Measurements from ENCODE around the gene LRRC56. TPM values are rescaled to one million over a fixed set of nuclear protein-coding genes. Genes with fewer than 3 reads are reported as not detected.

LRRC56 gene
- total and polyA plus RNA-seq, 2 of the 13 experiments (the other 11 are each of a cell fraction or from before 2014, with no cell fraction given): 0.11 to 0.29 TPM

DNA sequence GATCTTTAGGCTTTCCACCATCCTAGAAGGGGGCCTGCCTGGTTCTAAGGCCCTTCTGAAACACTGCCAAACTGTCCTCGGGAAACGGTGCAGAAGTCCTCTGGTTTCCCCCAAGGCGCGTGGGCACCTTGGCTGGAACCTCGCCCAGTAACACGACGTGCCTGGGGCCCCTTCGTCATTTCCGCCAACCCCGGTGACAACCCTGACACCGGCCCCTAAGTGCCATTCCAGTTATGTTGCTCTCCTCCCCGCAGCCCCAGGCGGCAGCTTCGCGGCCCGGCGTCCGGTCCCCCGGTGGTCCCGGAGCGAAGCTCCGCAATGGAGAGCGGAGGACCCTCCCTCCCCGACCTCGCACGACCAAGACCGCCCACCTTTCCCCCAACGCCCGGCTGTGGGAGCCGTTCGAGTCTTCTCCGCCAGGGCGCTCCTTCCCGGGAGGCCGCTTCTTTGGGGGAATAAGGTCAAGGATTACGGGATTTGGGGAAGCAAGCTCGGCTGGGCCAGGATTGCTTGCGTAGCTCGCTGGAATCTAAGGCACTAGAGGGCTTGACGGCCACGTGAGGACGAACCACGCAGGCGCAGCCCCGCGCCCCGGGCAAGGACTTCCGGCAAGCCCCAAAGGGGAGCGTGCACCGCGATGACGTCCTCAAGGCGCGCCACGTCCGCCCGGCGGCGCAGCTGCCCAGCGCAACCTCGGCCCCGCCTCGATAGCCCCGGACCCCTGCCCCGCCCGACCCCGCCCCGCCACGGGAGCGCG lies 30.9 kb upstream of the LRRC56 start (continued):
- TF ChIP-seq, protein P1, sequence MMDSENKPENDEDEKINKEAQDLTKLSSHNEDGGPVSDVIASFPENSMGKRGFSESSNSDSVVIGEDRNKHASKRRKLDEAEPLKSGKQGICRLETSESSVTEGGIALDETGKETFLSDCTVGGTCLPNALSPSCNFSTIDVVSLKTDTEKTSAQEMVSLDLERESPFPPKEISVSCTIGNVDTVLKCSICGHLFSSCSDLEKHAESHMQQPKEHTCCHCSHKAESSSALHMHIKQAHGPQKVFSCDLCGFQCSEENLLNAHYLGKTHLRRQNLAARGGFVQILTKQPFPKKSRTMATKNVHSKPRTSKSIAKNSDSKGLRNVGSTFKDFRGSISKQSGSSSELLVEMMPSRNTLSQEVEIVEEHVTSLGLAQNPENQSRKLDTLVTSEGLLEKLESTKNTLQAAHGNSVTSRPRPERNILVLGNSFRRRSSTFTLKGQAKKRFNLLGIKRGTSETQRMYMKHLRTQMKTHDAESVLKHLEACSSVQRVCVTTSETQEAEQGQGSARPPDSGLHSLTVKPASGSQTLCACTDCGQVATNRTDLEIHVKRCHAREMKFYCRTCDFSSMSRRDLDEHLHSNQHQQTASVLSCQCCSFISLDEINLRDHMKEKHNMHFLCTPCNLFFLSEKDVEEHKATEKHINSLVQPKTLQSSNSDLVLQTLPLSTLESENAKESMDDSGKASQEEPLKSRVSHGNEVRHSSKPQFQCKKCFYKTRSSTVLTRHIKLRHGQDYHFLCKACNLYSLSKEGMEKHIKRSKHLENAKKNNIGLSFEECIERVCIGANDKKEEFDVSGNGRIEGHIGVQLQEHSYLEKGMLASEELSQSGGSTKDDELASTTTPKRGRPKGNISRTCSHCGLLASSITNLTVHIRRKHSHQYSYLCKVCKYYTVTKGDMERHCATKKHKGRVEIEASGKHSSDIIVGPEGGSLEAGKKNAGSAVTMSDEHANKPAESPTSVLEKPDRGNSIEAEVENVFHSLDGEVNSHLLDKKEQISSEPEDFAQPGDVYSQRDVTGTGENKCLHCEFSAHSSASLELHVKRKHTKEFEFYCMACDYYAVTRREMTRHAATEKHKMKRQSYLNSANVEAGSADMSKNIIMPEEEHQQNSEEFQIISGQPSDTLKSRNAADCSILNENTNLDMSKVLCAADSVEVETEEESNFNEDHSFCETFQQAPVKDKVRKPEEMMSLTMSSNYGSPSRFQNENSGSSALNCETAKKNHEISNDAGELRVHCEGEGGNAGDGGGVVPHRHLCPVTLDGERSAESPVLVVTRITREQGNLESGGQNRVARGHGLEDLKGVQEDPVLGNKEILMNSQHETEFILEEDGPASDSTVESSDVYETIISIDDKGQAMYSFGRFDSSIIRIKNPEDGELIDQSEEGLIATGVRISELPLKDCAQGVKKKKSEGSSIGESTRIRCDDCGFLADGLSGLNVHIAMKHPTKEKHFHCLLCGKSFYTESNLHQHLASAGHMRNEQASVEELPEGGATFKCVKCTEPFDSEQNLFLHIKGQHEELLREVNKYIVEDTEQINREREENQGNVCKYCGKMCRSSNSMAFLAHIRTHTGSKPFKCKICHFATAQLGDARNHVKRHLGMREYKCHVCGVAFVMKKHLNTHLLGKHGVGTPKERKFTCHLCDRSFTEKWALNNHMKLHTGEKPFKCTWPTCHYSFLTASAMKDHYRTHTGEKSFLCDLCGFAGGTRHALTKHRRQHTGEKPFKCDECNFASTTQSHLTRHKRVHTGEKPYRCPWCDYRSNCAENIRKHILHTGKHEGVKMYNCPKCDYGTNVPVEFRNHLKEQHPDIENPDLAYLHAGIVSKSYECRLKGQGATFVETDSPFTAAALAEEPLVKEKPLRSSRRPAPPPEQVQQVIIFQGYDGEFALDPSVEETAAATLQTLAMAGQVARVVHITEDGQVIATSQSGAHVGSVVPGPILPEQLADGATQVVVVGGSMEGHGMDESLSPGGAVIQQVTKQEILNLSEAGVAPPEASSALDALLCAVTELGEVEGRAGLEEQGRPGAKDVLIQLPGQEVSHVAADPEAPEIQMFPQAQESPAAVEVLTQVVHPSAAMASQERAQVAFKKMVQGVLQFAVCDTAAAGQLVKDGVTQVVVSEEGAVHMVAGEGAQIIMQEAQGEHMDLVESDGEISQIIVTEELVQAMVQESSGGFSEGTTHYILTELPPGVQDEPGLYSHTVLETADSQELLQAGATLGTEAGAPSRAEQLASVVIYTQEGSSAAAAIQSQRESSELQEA (CRISPR knock-in tag; IDR thresholded peaks at IDR 0.05; ENCODE audit: not compliant biosample characterization): peak; percentile 21
- TF ChIP-seq ZZZ3 (CRISPR knock-in tag; IDR thresholded peaks at IDR 0.05; ENCODE audit: borderline replicate concordance): no peak
- peak; percentile 80; the same call in 1 of the 2 replicates for TF ChIP-seq GTF3A (CRISPR knock-in tag; conservative IDR thresholded peaks at IDR 0.05)
- peak; percentile 98 for TF ChIP-seq YEATS4 (CRISPR knock-in tag; IDR thresholded peaks at IDR 0.05; ENCODE audit: borderline replicate concordance)
- peak; percentile 85 for TF ChIP-seq ZNF766 (CRISPR knock-in tag; IDR thresholded peaks at IDR 0.05; ENCODE audit: borderline replicate concordance)
- TF ChIP-seq TP53 (CRISPR knock-in tag; conservative IDR thresholded peaks at IDR 0.05): 0 out of 2 replicates have a peak, but pooled peaks have one; percentile 48
- TF ChIP-seq ZNF446 (CRISPR knock-in tag; IDR thresholded peaks at IDR 0.05): no peak
- TF ChIP-seq SRF (IDR thresholded peaks at IDR 0.05; ENCODE audit: low read depth, low read length): peak; percentile 91
- no peak for TF ChIP-seq HNRNPH1 (optimal IDR thresholded peaks at IDR 0.05; ENCODE audit: low read depth, low read length)
- TF ChIP-seq ZNF557 (CRISPR knock-in tag; IDR thresholded peaks at IDR 0.05): no peak
- peak; percentile 94 for TF ChIP-seq AGO2 (optimal IDR thresholded peaks at IDR 0.05; ENCODE audit: low read depth, low read length)
- peak; percentile 58 for TF ChIP-seq RNF2 (conservative IDR thresholded peaks at IDR 0.05; ENCODE audit: low read depth)
- TF ChIP-seq SKI (IDR thresholded peaks at IDR 0.05; ENCODE audit: partially characterized antibody): no peak
- TF ChIP-seq, protein P2, sequence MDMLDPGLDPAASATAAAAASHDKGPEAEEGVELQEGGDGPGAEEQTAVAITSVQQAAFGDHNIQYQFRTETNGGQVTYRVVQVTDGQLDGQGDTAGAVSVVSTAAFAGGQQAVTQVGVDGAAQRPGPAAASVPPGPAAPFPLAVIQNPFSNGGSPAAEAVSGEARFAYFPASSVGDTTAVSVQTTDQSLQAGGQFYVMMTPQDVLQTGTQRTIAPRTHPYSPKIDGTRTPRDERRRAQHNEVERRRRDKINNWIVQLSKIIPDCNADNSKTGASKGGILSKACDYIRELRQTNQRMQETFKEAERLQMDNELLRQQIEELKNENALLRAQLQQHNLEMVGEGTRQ (IDR thresholded peaks at IDR 0.05; ENCODE audit: low read depth, low read length): peak; percentile 85
- TF ChIP-seq, protein P2 (CRISPR knock-in tag; IDR thresholded peaks at IDR 0.05; ENCODE audit: borderline replicate concordance): peak; percentile 79
- TF ChIP-seq HDAC2 (CRISPR knock-in tag; IDR thresholded peaks at IDR 0.05): no peak; the same call in 1 of the 2 replicates
- TF ChIP-seq MTA1 (CRISPR knock-in tag; IDR thresholded peaks at IDR 0.05; ENCODE audit: borderline replicate concordance): peak; percentile 52; the same call in 1 of the 2 replicates
- TF ChIP-seq, protein P3, sequence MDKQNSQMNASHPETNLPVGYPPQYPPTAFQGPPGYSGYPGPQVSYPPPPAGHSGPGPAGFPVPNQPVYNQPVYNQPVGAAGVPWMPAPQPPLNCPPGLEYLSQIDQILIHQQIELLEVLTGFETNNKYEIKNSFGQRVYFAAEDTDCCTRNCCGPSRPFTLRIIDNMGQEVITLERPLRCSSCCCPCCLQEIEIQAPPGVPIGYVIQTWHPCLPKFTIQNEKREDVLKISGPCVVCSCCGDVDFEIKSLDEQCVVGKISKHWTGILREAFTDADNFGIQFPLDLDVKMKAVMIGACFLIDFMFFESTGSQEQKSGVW (CRISPR knock-in tag; IDR thresholded peaks at IDR 0.05; ENCODE audit: borderline replicate concordance): no peak
- peak; percentile 55; the same call in 1 of the 2 replicates for TF ChIP-seq RXRA (CRISPR knock-in tag; IDR thresholded peaks at IDR 0.05)
